GM19467 (cell line): ENCODE results near the gene STPG2.

ENCODE experiments used
- ATAC-seq: cut with Tn5 transposase; IDR thresholded peaks from one replicate; pipeline ENCODE4 v1.9.1; 2021; ENCODE audit warnings: mild to moderate bottlenecking, moderate library complexity; ENCODE audit not compliant: unreplicated experiment

The STPG2 gene

GRCh38 chr4:97836662-97837061, 306.6 kb downstream of the STPG2 start:
- no peak for ATAC-seq

GRCh38 chr4:97828646-97829045, 314.6 kb downstream of the STPG2 start:
- ATAC-seq, result no peak

GRCh38 chr4:97819294-97819693, 324.0 kb downstream of the STPG2 start:
- no peak for ATAC-seq

GRCh38 chr4:97812768-97813167, 330.5 kb downstream of the STPG2 start:
- ATAC-seq, result no peak

- ATAC-seq, result no peak
Measured at GRCh38 chr4:97786306-97786920, 356.9 kb downstream of the STPG2 start.

- no peak for ATAC-seq
Measured at GRCh38 chr4:97778174-97778573, 365.1 kb downstream of the STPG2 start.

GRCh38 chr4:97774347-97774989, 368.8 kb downstream of the STPG2 start:
- ATAC-seq, result no peak

- no peak for ATAC-seq
Measured at GRCh38 chr4:97770222-97770621, 373.1 kb downstream of the STPG2 start.

- ATAC-seq, result no peak
Measured at GRCh38 chr4:97762115-97762512, 381.2 kb downstream of the STPG2 start.

GRCh38 chr4:97761445-97762114, 381.7 kb downstream of the STPG2 start:
- no peak for ATAC-seq

GRCh38 chr4:97759785-97760184, 383.5 kb downstream of the STPG2 start:
- ATAC-seq, result no peak

- no peak for ATAC-seq
Measured at GRCh38 chr4:97752599-97752998, 390.7 kb downstream of the STPG2 start.

GRCh38 chr4:97747945-97748344, 395.3 kb downstream of the STPG2 start:
- no peak for ATAC-seq

- no peak for ATAC-seq
Measured at GRCh38 chr4:97720869-97721432, 422.3 kb downstream of the STPG2 start.

- ATAC-seq, result no peak
Measured at GRCh38 chr4:97691111-97691605, 452.1 kb downstream of the STPG2 start.

GRCh38 chr4:97670703-97671269, 472.5 kb downstream of the STPG2 start:
- ATAC-seq, result no peak

GRCh38 chr4:97665553-97665952, 477.7 kb downstream of the STPG2 start:
- no peak for ATAC-seq

- no peak for ATAC-seq
Measured at GRCh38 chr4:97664741-97665140, 478.5 kb downstream of the STPG2 start.

GRCh38 chr4:97662133-97662532, 481.1 kb downstream of the STPG2 start:
- no peak for ATAC-seq

- no peak for ATAC-seq
Measured at GRCh38 chr4:97656044-97656720, 487.1 kb downstream of the STPG2 start.

- no peak for ATAC-seq
Measured at GRCh38 chr4:97653701-97654100, 489.6 kb downstream of the STPG2 start.
